HCT116 (cell line): ENCODE measurements around the gene THG1L. TPM values are rescaled to one million over a fixed set of nuclear protein-coding genes. Genes with fewer than 3 reads are reported as not detected.

Experiments
- ATAC-seq: fragments of 200-7000 bp; cut with Tn5 transposase; 2 replicates; pipeline ENCODE4 v1.9.1; 2020; ENCODE audit warnings: mild to moderate bottlenecking, moderate library complexity
- BruUV-seq: library from RNA; stranded (reverse); fragments of 400-500 nt; replicated peaks from 2 replicates; lab custom pipeline; 2021; lab: Mats Ljungman, UMichigan
- CTCF ChIA-PET: fragments of 300-600 bp; sonication (Branson Sonifier 250); formaldehyde crosslinking; loops from one replicate; lab custom pipeline; 2021; ENCODE audit warnings: antibody characterized with exemption; lab: Charles Lee
- POLR2A ChIA-PET: fragments of 300-600, 350-600 bp; sonication (Branson Sonifier 250); formaldehyde crosslinking; loops from one replicate; lab custom pipeline; 2021; ENCODE audit warnings: antibody characterized with exemption; lab: Charles Lee
- RAD21 ChIA-PET, 2 experiments: fragments of 300-600 bp; sonication (Branson Sonifier 250); formaldehyde crosslinking; loops; one replicate each; lab custom pipeline; 2023; ENCODE audit warnings: low total read pairs in 2 of 2; ENCODE audit not compliant: uncharacterized antibody in 2 of 2, unreplicated experiment in 2 of 2, low non-redundant PET in 1 of 2; lab: Charles Lee
- DNase-seq: peaks from one replicate; pipeline ENCODE4 v3.0.0-alpha.2; 2010; ENCODE audit warnings: low read depth, low spot score
- H2AFZ ChIP-seq: fragments of 200-600 bp; shearing (Covaris generic), sonication (generic); 2 replicates; pipeline ENCODE4 v1.6.1; 2017; ENCODE audit warnings: low read depth, mixed run types, mixed read lengths, antibody characterized with exemption, low read length; ENCODE audit not compliant: poor library complexity, severe bottlenecking
- H3K27ac ChIP-seq: 2 replicates; pipeline ENCODE4 v1.5.1; 2012; ENCODE audit warnings: low read depth, low read length
- H3K27me3 ChIP-seq: fragments of 200-600 bp; sonication (generic); 2 replicates; pipeline ENCODE4 v1.6.1; 2016; ENCODE audit warnings: mixed run types, low read length, mixed read lengths; ENCODE audit not compliant: insufficient read depth
- H3K36me3 ChIP-seq, 2 experiments: fragments of 200-500 bp in 1 of 2; fragments of 200-600 bp in 1 of 2; sonication (Bioruptor generic) in 1 of 2; sonication (generic) in 1 of 2; 2 replicates each; pipeline versions ENCODE4 v1.5.1 to v1.6.1; 2014 to 2016; ENCODE audit warnings: low read length in 2 of 2, inconsistent platforms in 1 of 2, mixed read lengths in 1 of 2, mixed run types in 1 of 2; ENCODE audit not compliant: insufficient read depth in 2 of 2, control insufficient read depth in 1 of 2
- H3K4me1 ChIP-seq, 2 experiments: fragments of 200-600 bp in 1 of 2; sonication (generic) in 1 of 2; 2 replicates each; pipeline versions ENCODE4 v1.5.1 to v1.6.1; 2012 to 2017; ENCODE audit warnings: low read length in 2 of 2, inconsistent platforms in 1 of 2, mild to moderate bottlenecking in 1 of 2, mixed read lengths in 1 of 2, mixed run types in 1 of 2, moderate library complexity in 1 of 2; ENCODE audit not compliant: insufficient read depth in 2 of 2, control insufficient read depth in 1 of 2
- H3K4me2 ChIP-seq: fragments of 200-600 bp; sonication (generic); 2 replicates; pipeline ENCODE4 v1.6.1; 2017; ENCODE audit warnings: mixed run types, low read length, mixed read lengths
- H3K4me3 ChIP-seq, 2 experiments: fragments of 200-600 bp in 1 of 2; sonication (generic) in 1 of 2; replicated peaks in 1 of 2; 2 replicates each; pipeline ENCODE4 v1.5.1; 2011 to 2016; ENCODE audit warnings: low read length in 2 of 2, control low read depth in 1 of 2, low read depth in 1 of 2, mild to moderate bottlenecking in 1 of 2, mixed read lengths in 1 of 2, mixed run types in 1 of 2
- H3K79me2 ChIP-seq: fragments of 200-600 bp; sonication (generic); 2 replicates; pipeline ENCODE4 v1.6.1; 2017; ENCODE audit warnings: mild to moderate bottlenecking, mixed run types, low read length, moderate library complexity, mixed read lengths; ENCODE audit not compliant: insufficient read depth
- H3K9ac ChIP-seq: fragments of 200-600 bp; sonication (generic); 2 replicates; pipeline ENCODE4 v1.6.1; 2016; ENCODE audit warnings: low read length, mixed read lengths
- H3K9me2 ChIP-seq: fragments of 200-600 bp; sonication (generic), shearing (Covaris generic); 2 replicates; pipeline ENCODE4 v1.6.1; 2017; ENCODE audit warnings: mixed run types, mild to moderate bottlenecking, moderate library complexity; ENCODE audit not compliant: insufficient read depth
- H3K9me3 ChIP-seq, 2 experiments: fragments of 200-500 bp in 1 of 2; fragments of 200-600 bp in 1 of 2; sonication (Bioruptor generic) in 1 of 2; sonication (generic) in 1 of 2; 2 replicates each; pipeline ENCODE4 v1.6.1; 2014 to 2017; ENCODE audit warnings: low read length in 2 of 2, mixed read lengths in 2 of 2, inconsistent platforms in 1 of 2, low read depth in 1 of 2, mild to moderate bottlenecking in 1 of 2, mixed run types in 1 of 2, moderate library complexity in 1 of 2; ENCODE audit not compliant: control insufficient read depth in 1 of 2, insufficient read depth in 1 of 2
- H4K20me1 ChIP-seq: fragments of 200-600 bp; sonication (generic), shearing (Covaris generic); 2 replicates; pipeline ENCODE4 v1.6.1; 2017; ENCODE audit warnings: mixed run types, mild to moderate bottlenecking, moderate library complexity; ENCODE audit not compliant: insufficient read depth
- CBX3 ChIP-seq: IDR thresholded peaks from 2 replicates; pipeline ENCODE4 v1.6.1; 2012; ENCODE audit warnings: low read depth
- CEBPB ChIP-seq: IDR thresholded peaks from 2 replicates; pipeline ENCODE4 v1.6.1; 2012; ENCODE audit warnings: low read depth
- ELF1 ChIP-seq: IDR thresholded peaks from 2 replicates; pipeline ENCODE4 v1.6.1; 2012; ENCODE audit warnings: low read depth, borderline replicate concordance
- EZH2 ChIP-seq: fragments of 200-600 bp; sonication (generic); IDR thresholded peaks from 2 replicates; pipeline ENCODE4 v1.6.1; 2017; ENCODE audit warnings: antibody characterized with exemption, mixed run types
- EZH2phosphoT487 ChIP-seq: fragments of 200-600 bp; IDR thresholded peaks from 2 replicates; pipeline ENCODE4 v1.6.1; 2018; ENCODE audit warnings: antibody characterized with exemption, borderline replicate concordance
- FOSL1 ChIP-seq: IDR thresholded peaks from 2 replicates; pipeline ENCODE4 v1.6.1; 2012; ENCODE audit warnings: low read depth
- JUND ChIP-seq: IDR thresholded peaks from 2 replicates; pipeline ENCODE4 v1.6.1; 2012
- POLR2A ChIP-seq: IDR thresholded peaks from 2 replicates; pipeline ENCODE4 v1.7.0; 2011; ENCODE audit warnings: borderline replicate concordance; ENCODE audit not compliant: insufficient read depth, insufficient read length; ENCODE audit errors: extremely low read depth
- POLR2AphosphoS5 ChIP-seq: IDR thresholded peaks from 2 replicates; pipeline ENCODE4 v1.6.1; 2011; ENCODE audit warnings: mild to moderate bottlenecking, low read depth, low read length, moderate library complexity
- SIN3A ChIP-seq: IDR thresholded peaks from 2 replicates; pipeline ENCODE4 v1.6.1; 2012; ENCODE audit warnings: low read depth
- SP1 ChIP-seq: IDR thresholded peaks from 2 replicates; pipeline ENCODE4 v1.6.1; 2012; ENCODE audit warnings: low read depth
- SRF ChIP-seq: IDR thresholded peaks from 2 replicates; pipeline ENCODE4 v1.6.1; 2012; ENCODE audit warnings: low read depth
- TCF7L2 ChIP-seq: IDR thresholded peaks from 2 replicates; pipeline ENCODE4 v1.7.0; 2011; ENCODE audit warnings: borderline replicate concordance, inconsistent platforms; ENCODE audit not compliant: insufficient read depth, insufficient read length; ENCODE audit errors: extremely low read depth
- ZFX ChIP-seq: fragments of 450-650 bp; IDR thresholded peaks from 2 replicates; pipeline ENCODE4 v1.6.1; 2017
- ZNF274 ChIP-seq: fragments of 200-500 bp; sonication (Bioruptor generic); IDR thresholded peaks from 2 replicates; pipeline ENCODE4 v1.6.1; 2014; ENCODE audit warnings: mild to moderate bottlenecking, low read depth, low read length, inconsistent platforms
- intact Hi-C: fragments of 100-400 bp; cut with micrococcal nuclease; formaldehyde crosslinking; loops from 2 replicates; pipeline ENCODE4 v1.10.0; 2022
- total RNA-seq: library from RNA; stranded (reverse); gene quantifications from one replicate; pipeline ENCODE4 v1.2.1, GENCODE V29; 2021; ENCODE audit not compliant: unreplicated experiment
- TF ChIP-seq, protein P1 (sequence below): IDR thresholded peaks from 2 replicates; pipeline ENCODE4 v1.6.1; 2012
- TF ChIP-seq, protein P2 (sequence below): IDR thresholded peaks from 2 replicates; pipeline ENCODE4 v1.6.1; 2012
- TF ChIP-seq, protein P3 (sequence below): IDR thresholded peaks from 2 replicates; pipeline ENCODE4 v1.6.1; 2012; ENCODE audit warnings: low read depth

THG1L gene
- total RNA-seq, 1 experiment from 2014 or later = 33.9 TPM

DNA sequence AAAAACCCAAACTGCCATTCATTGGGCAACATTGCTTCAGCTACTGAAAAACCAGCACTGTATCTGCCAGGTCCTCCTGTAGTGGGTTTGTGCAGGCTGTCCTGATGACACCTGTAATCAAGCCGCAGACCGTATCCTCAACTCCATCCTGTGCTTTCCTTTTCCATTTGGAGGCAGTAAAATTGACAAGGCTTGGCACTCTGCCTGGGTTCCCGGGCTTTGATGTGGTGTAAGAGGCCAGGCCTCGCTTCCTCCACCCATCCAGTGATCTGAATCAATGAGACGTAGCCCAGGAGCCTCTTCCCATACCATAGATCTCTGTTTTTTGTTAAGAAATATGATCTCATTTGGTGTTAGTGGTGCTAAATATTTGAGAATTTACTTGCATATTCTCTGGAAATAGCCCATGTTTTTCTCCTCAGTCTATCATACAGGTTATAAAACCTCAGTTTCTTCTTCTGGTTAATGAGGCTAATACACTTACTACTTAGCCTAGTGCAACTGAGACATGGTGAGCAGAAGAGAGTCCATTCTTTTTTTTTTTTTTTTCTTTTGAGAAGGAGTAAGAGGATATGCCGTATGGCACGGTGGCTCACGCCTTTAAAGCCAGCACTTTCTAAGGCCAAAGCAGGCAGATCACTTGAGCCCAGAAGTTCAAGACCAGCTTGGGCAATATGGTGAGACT is 47.0 kb downstream of the THG1L start:
- H3K4me2 ChIP-seq = peak overlapping the region; percentile 43
- RAD21 ChIA-PET = no interaction called here
- H3K79me2 ChIP-seq = no peaks in the 10 kb centered on the region
- no peak overlapping the region for H3K27ac ChIP-seq
- no peak overlapping the region for H3K9ac ChIP-seq
- H3K9me2 ChIP-seq = no peaks in the 10 kb centered on the region
- no peaks in the 10 kb centered on the region for H4K20me1 ChIP-seq
- DNase-seq (peak; percentile 87), ATAC-seq (peak; percentile 90)
- CTCF ChIA-PET = interaction anchor here (1.3 kb wide), 1 partner anchor 16 kb away, joined by 5 read pairs; no protein-coding TSS in a partner anchor
- no peak overlapping the region for H3K4me3 ChIP-seq
- no peaks in the 10 kb centered on the region for H3K27me3 ChIP-seq
- intact Hi-C loops = no loop called here
- POLR2A ChIA-PET = interaction anchor here (0.7 kb wide), 1 partner anchor 328 kb away, joined by 3 read pairs; no protein-coding TSS in a partner anchor
- no peaks in the 10 kb centered on the region for H3K36me3 ChIP-seq
- no peak overlapping the region for H2AFZ ChIP-seq
- peaks cover 7 to 11% of the 10 kb centered on the region in 2 experiments; a peak in 3 of 4 replicates for H3K4me1 ChIP-seq
- H3K9me3 ChIP-seq = no peaks in the 10 kb centered on the region
- TF ChIP-seq EZH2phosphoT487 (no peak), JUND (peak; percentile 59), CBX3 (peak; percentile 79; the same call in 1 of the 2 replicates), FOSL1 (no peak), SP1 (peak; percentile 52), CEBPB (peak; percentile 69), POLR2AphosphoS5 (peak; percentile 46; the same call in 1 of the 2 replicates), TCF7L2 (peak; percentile 99), SIN3A (peak; percentile 67)
- TF ChIP-seq, protein P1, sequence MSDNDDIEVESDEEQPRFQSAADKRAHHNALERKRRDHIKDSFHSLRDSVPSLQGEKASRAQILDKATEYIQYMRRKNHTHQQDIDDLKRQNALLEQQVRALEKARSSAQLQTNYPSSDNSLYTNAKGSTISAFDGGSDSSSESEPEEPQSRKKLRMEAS = 0 out of 2 replicates have a peak, but pooled peaks have one; percentile 28
- BruUV-seq = no TSS peak

DNA sequence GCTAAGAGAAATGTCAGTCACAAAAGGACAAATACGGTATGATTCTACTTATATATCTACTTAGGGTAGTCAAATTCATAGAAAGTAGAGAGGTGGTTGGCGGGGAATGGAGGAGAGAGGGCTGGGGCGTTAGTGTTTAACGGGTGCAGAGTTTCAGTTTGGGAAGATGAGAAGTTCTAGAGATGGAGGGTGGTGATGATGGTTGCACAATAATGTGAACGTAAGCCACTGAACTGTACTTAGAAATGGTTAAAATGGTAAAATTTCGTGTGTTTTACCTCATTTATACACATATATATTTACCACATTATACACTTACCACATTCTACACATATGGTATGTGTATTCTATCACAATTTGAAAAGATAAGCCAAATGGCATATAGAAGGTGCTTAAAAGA is 48.0 kb downstream of the THG1L start:
- no peak for DNase-seq
- H4K20me1 ChIP-seq = no peaks in the 10 kb centered on the region
- H3K9me3 ChIP-seq = no peaks in the 10 kb centered on the region
- H3K27me3 ChIP-seq = no peaks in the 10 kb centered on the region
- H3K79me2 ChIP-seq = no peaks in the 10 kb centered on the region
- H2AFZ ChIP-seq = no peak overlapping the region
- no peaks in the 10 kb centered on the region for H3K9me2 ChIP-seq
- intact Hi-C loops = no loop called here
- no peak overlapping the region for H3K27ac ChIP-seq
- ChIA-PET CTCF (no interaction called here), POLR2A (interaction anchor here (0.7 kb wide), 1 partner anchor 327 kb away, joined by 3 read pairs; no protein-coding TSS in a partner anchor), RAD21 (no interaction called here)
- H3K36me3 ChIP-seq = no peaks in the 10 kb centered on the region
- no peak overlapping the region for H3K4me2 ChIP-seq
- no peak overlapping the region for H3K9ac ChIP-seq
- H3K4me1 ChIP-seq = peaks cover 7 to 11% of the 10 kb centered on the region in 2 experiments; a peak in 3 of 4 replicates
- ATAC-seq = no peak
- no peak overlapping the region for H3K4me3 ChIP-seq
- no TSS peak for BruUV-seq
- TF ChIP-seq ZFX = no peak
- no peak for TF ChIP-seq EZH2
- TF ChIP-seq ZNF274 = no peak
- TF ChIP-seq POLR2AphosphoS5 = no peak
- TF ChIP-seq POLR2A = no peak
- no peak for TF ChIP-seq SRF
- TF ChIP-seq, protein P2, sequence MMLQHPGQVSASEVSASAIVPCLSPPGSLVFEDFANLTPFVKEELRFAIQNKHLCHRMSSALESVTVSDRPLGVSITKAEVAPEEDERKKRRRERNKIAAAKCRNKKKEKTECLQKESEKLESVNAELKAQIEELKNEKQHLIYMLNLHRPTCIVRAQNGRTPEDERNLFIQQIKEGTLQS = no peak
- TF ChIP-seq SIN3A = no peak
- TF ChIP-seq, protein P3, sequence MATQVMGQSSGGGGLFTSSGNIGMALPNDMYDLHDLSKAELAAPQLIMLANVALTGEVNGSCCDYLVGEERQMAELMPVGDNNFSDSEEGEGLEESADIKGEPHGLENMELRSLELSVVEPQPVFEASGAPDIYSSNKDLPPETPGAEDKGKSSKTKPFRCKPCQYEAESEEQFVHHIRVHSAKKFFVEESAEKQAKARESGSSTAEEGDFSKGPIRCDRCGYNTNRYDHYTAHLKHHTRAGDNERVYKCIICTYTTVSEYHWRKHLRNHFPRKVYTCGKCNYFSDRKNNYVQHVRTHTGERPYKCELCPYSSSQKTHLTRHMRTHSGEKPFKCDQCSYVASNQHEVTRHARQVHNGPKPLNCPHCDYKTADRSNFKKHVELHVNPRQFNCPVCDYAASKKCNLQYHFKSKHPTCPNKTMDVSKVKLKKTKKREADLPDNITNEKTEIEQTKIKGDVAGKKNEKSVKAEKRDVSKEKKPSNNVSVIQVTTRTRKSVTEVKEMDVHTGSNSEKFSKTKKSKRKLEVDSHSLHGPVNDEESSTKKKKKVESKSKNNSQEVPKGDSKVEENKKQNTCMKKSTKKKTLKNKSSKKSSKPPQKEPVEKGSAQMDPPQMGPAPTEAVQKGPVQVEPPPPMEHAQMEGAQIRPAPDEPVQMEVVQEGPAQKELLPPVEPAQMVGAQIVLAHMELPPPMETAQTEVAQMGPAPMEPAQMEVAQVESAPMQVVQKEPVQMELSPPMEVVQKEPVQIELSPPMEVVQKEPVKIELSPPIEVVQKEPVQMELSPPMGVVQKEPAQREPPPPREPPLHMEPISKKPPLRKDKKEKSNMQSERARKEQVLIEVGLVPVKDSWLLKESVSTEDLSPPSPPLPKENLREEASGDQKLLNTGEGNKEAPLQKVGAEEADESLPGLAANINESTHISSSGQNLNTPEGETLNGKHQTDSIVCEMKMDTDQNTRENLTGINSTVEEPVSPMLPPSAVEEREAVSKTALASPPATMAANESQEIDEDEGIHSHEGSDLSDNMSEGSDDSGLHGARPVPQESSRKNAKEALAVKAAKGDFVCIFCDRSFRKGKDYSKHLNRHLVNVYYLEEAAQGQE = no peak
- TF ChIP-seq ELF1 = no peak
